ENCODE data around the gene RBL1. TPM values are rescaled to one million over a fixed set of nuclear protein-coding genes. Genes with fewer than 3 reads are reported as not detected.

Gene RBL1
- total RNA-seq, 3 donors from 2014 or later: 5.8 to 7.6 (median 6.6) TPM

- no peak for TF ChIP-seq CTCF (IDR thresholded peaks at IDR 0.05)
- intact Hi-C loops (cut with DNase I, micrococcal nuclease): no loop called here
Measured at GRCh38 chr20:36992802-36993334, 102.9 kb downstream of the RBL1 start.

GRCh38 chr20:36991703-36992102 lies 104.1 kb downstream of the RBL1 start:
- ATAC-seq (no peak), DNase-seq (no peak)
- peaks cover 10% of the 10 kb centered on the region for H3K9me3 ChIP-seq
- no peaks in the 10 kb centered on the region for H3K36me3 ChIP-seq (ENCODE audit: low read depth)
- no peaks in the 10 kb centered on the region for H3K4me1 ChIP-seq (ENCODE audit: low read depth)
- no peak for TF ChIP-seq CTCF (IDR thresholded peaks at IDR 0.05)
- H3K4me3 ChIP-seq: no peak overlapping the region
- intact Hi-C loops (cut with DNase I, micrococcal nuclease): no loop called here

More at GRCh38 chr20:36992802-36993334, 102.9 kb downstream of the RBL1 start:
- H3K36me3 ChIP-seq (ENCODE audit: low read depth): no peaks in the 10 kb centered on the region
- no peak overlapping the region for H3K4me3 ChIP-seq
- ATAC-seq (no peak), DNase-seq (no peak)
- no peaks in the 10 kb centered on the region for H3K4me1 ChIP-seq (ENCODE audit: low read depth)
- peaks cover 10% of the 10 kb centered on the region for H3K9me3 ChIP-seq

GRCh38 chr20:36989797-36990196 lies 106.0 kb downstream of the RBL1 start:
- DNase-seq (no peak), ATAC-seq (no peak)
- intact Hi-C loops (cut with DNase I, micrococcal nuclease): no loop called here
- Histone ChIP-seq H3K4me1 (ENCODE audit: low read depth) (no peaks in the 10 kb centered on the region), H3K36me3 (ENCODE audit: low read depth) (no peaks in the 10 kb centered on the region), H3K9me3 (peaks cover 10% of the 10 kb centered on the region), H3K4me3 (no peak overlapping the region)
- TF ChIP-seq CTCF (IDR thresholded peaks at IDR 0.05): no peak

- ATAC-seq (peak; percentile 19), DNase-seq (no peak)
- Histone ChIP-seq H3K4me1 (ENCODE audit: low read depth) (no peaks in the 10 kb centered on the region), H3K4me3 (no peak overlapping the region), H3K36me3 (ENCODE audit: low read depth) (no peaks in the 10 kb centered on the region), H3K9me3 (peaks cover 10% of the 10 kb centered on the region)
- no peak for TF ChIP-seq CTCF (IDR thresholded peaks at IDR 0.05)
- intact Hi-C loops (cut with DNase I, micrococcal nuclease): no loop called here
Measured at GRCh38 chr20:36988494-36988966, 107.3 kb downstream of the RBL1 start.

GRCh38 chr20:36984257-36984638 lies 111.5 kb downstream of the RBL1 start:
- Histone ChIP-seq H3K36me3 (ENCODE audit: low read depth) (no peaks in the 10 kb centered on the region), H3K9me3 (no peaks in the 10 kb centered on the region), H3K4me1 (ENCODE audit: low read depth) (no peaks in the 10 kb centered on the region), H3K4me3 (no peak overlapping the region)
- TF ChIP-seq CTCF (IDR thresholded peaks at IDR 0.05): no peak
- ATAC-seq: no peak
- no peak for DNase-seq
- intact Hi-C loops (cut with DNase I, micrococcal nuclease): no loop called here
